KG1 (cell line): ENCODE results near the gene TMEFF2.

Experiments
- DNase-seq: peaks from one replicate; lab custom pipeline; 2025; lab: John Stamatoyannopoulos, UW

The TMEFF2 gene

GRCh38 chr2:192194866-192195547 is at the start of gene TMEFF2:
Gene TMEFF2 (minus strand): TSS chr2:192194933. CDS start chr2:192194524, 409 bp downstream.
- DNase-seq: no peak

- no peak for DNase-seq
These were observed 48.8 kb upstream of the TMEFF2 start for GRCh38 chr2:192243488-192243887.

GRCh38 chr2:192236136-192236535 is 41.4 kb upstream of the TMEFF2 start:
- DNase-seq: no peak

GRCh38 chr2:192230889-192231453 is 36.2 kb upstream of the TMEFF2 start:
- DNase-seq: no peak

- DNase-seq: no peak
These were observed 34.0 kb upstream of the TMEFF2 start for GRCh38 chr2:192228685-192229084.

GRCh38 chr2:192218970-192219369 is 24.2 kb upstream of the TMEFF2 start:
- no peak for DNase-seq

- no peak for DNase-seq
These were observed 23.6 kb upstream of the TMEFF2 start for GRCh38 chr2:192218377-192218776.

GRCh38 chr2:192216336-192216735 is 21.6 kb upstream of the TMEFF2 start:
- DNase-seq: no peak

GRCh38 chr2:192215096-192215877 is 20.6 kb upstream of the TMEFF2 start:
- DNase-seq: no peak

GRCh38 chr2:192208848-192209247 is 14.1 kb upstream of the TMEFF2 start:
- DNase-seq: no peak

- DNase-seq: no peak
These were observed 11.7 kb upstream of the TMEFF2 start for GRCh38 chr2:192206399-192206798.

GRCh38 chr2:192203876-192204275 is 9.1 kb upstream of the TMEFF2 start:
- no peak for DNase-seq

GRCh38 chr2:192202373-192202772 is 7.6 kb upstream of the TMEFF2 start:
- no peak for DNase-seq

- DNase-seq: no peak
These were observed 6.4 kb upstream of the TMEFF2 start for GRCh38 chr2:192201116-192201515.

- no peak for DNase-seq
These were observed 2.6 kb upstream of the TMEFF2 start for GRCh38 chr2:192197357-192197756.

- no peak for DNase-seq
These were observed 1.9 kb upstream of the TMEFF2 start for GRCh38 chr2:192196421-192197194.

GRCh38 chr2:192195548-192196418 is 1.1 kb upstream of the TMEFF2 start:
- no peak for DNase-seq

- DNase-seq: no peak
These were observed 368 bp downstream of the TMEFF2 start for GRCh38 chr2:192194265-192194865.

- peak; percentile 18 for DNase-seq
These were observed 4.3 kb downstream of the TMEFF2 start for GRCh38 chr2:192190474-192190873.

GRCh38 chr2:192186806-192187205 is 7.9 kb downstream of the TMEFF2 start:
- DNase-seq: no peak

- no peak for DNase-seq
These were observed 10.4 kb downstream of the TMEFF2 start for GRCh38 chr2:192184349-192184748.
